Measurements from ENCODE around the gene IYD.

Gene IYD

GRCh38 chr6:150366118-150366778, 2.6 kb upstream of the IYD start:
- Histone ChIP-seq H4K20me1 (ENCODE audit: insufficient read depth, low read length, poor library complexity, severe bottlenecking) (no peaks in the 10 kb centered on the region), H3K9me3 (ENCODE audit: insufficient read depth, low read depth, low read length) (no peaks in the 10 kb centered on the region), H3K4me3 (ENCODE audit: low read length, poor library complexity, severe bottlenecking) (no peak overlapping the region), H3K79me2 (ENCODE audit: insufficient read depth, low read length) (no peaks in the 10 kb centered on the region), H2AFZ (ENCODE audit: low read length) (no peak overlapping the region), H3K9ac (ENCODE audit: low read depth, low read length, poor library complexity, severe bottlenecking) (no peak overlapping the region), H3K4me1 (ENCODE audit: insufficient read depth, low read length, poor library complexity, severe bottlenecking) (no peaks in the 10 kb centered on the region), H3K36me3 (ENCODE audit: insufficient read depth, low read length) (no peaks in the 10 kb centered on the region), H3K9me2 (replicated peaks; ENCODE audit: low read depth, low read length) (no peaks in the 10 kb centered on the region), H3K4me2 (ENCODE audit: low read depth, low read length, poor library complexity, severe bottlenecking) (no peak overlapping the region), H3F3A (ENCODE audit: low read depth) (no peaks in the 10 kb centered on the region), H3K27me3 (ENCODE audit: insufficient read depth, low read length, poor library complexity, severe bottlenecking) (no peaks in the 10 kb centered on the region)
- no peak for TF ChIP-seq CTCF (conservative IDR thresholded peaks at IDR 0.05; ENCODE audit: low read length)
- TF ChIP-seq EZH2phosphoT487 (IDR thresholded peaks at IDR 0.05; ENCODE audit: borderline replicate concordance), result no peak

DNA sequence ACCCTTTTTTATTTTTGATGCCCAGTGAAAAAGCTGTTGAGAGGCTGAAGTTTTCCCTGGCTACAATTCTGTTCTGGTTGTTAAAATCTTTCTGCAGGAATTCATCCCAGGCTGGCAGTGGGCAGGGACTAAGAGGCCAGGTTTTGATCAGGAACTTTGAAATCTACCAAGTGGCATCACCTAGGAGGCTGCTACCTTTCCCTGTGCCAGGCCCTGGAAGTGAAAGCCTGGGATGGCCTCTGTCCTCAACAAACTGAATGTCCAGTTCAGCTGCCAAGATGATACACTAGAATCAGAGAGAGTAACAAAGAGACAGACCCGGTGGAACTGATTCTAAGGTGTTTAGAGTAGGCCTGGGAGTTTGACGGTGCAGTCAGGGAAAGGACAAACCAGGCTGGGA, 596 bp downstream of the IYD start:
- no peak for TF ChIP-seq EZH2phosphoT487 (IDR thresholded peaks at IDR 0.05; ENCODE audit: borderline replicate concordance)
- TF ChIP-seq CTCF (conservative IDR thresholded peaks at IDR 0.05; ENCODE audit: low read length), result no peak
- H3K4me1 ChIP-seq (ENCODE audit: insufficient read depth, low read length, poor library complexity, severe bottlenecking), result no peaks in the 10 kb centered on the region
- no peaks in the 10 kb centered on the region for H3K9me2 ChIP-seq (replicated peaks; ENCODE audit: low read depth, low read length)
- H3K27me3 ChIP-seq (ENCODE audit: insufficient read depth, low read length, poor library complexity, severe bottlenecking), result no peaks in the 10 kb centered on the region
- no peaks in the 10 kb centered on the region for H3K79me2 ChIP-seq (ENCODE audit: insufficient read depth, low read length)
- H3K4me2 ChIP-seq (ENCODE audit: low read depth, low read length, poor library complexity, severe bottlenecking), result no peak overlapping the region
- no peaks in the 10 kb centered on the region for H4K20me1 ChIP-seq (ENCODE audit: insufficient read depth, low read length, poor library complexity, severe bottlenecking)
- H3K36me3 ChIP-seq (ENCODE audit: insufficient read depth, low read length), result no peaks in the 10 kb centered on the region
- H3K9ac ChIP-seq (ENCODE audit: low read depth, low read length, poor library complexity, severe bottlenecking), result no peak overlapping the region
- H2AFZ ChIP-seq (ENCODE audit: low read length), result no peak overlapping the region
- H3F3A ChIP-seq (ENCODE audit: low read depth), result no peaks in the 10 kb centered on the region
- no peaks in the 10 kb centered on the region for H3K9me3 ChIP-seq (ENCODE audit: insufficient read depth, low read depth, low read length)
- H3K4me3 ChIP-seq (ENCODE audit: low read length, poor library complexity, severe bottlenecking), result no peak overlapping the region

GRCh38 chr6:150370112-150370511, 1.3 kb downstream of the IYD start:
- no peak overlapping the region for H3K9ac ChIP-seq (ENCODE audit: low read depth, low read length, poor library complexity, severe bottlenecking)
- no peaks in the 10 kb centered on the region for H3K36me3 ChIP-seq (ENCODE audit: insufficient read depth, low read length)
- H3K9me3 ChIP-seq (ENCODE audit: insufficient read depth, low read depth, low read length), result no peaks in the 10 kb centered on the region
- H3K79me2 ChIP-seq (ENCODE audit: insufficient read depth, low read length), result no peaks in the 10 kb centered on the region
- no peaks in the 10 kb centered on the region for H3F3A ChIP-seq (ENCODE audit: low read depth)
- no peaks in the 10 kb centered on the region for H3K4me1 ChIP-seq (ENCODE audit: insufficient read depth, low read length, poor library complexity, severe bottlenecking)
- H4K20me1 ChIP-seq (ENCODE audit: insufficient read depth, low read length, poor library complexity, severe bottlenecking), result no peaks in the 10 kb centered on the region
- H3K27me3 ChIP-seq (ENCODE audit: insufficient read depth, low read length, poor library complexity, severe bottlenecking), result no peaks in the 10 kb centered on the region
- H3K4me2 ChIP-seq (ENCODE audit: low read depth, low read length, poor library complexity, severe bottlenecking), result no peak overlapping the region
- no peak overlapping the region for H2AFZ ChIP-seq (ENCODE audit: low read length)
- TF ChIP-seq CTCF (conservative IDR thresholded peaks at IDR 0.05; ENCODE audit: low read length) (no peak), EZH2phosphoT487 (IDR thresholded peaks at IDR 0.05; ENCODE audit: borderline replicate concordance) (no peak)
- no peaks in the 10 kb centered on the region for H3K9me2 ChIP-seq (replicated peaks; ENCODE audit: low read depth, low read length)
- H3K4me3 ChIP-seq (ENCODE audit: low read length, poor library complexity, severe bottlenecking), result no peak overlapping the region

Measured in Loucy (cell line).